ENCODE measurements around the gene RB1. TPM values are rescaled to one million over a fixed set of nuclear protein-coding genes. Genes with fewer than 3 reads are reported as not detected.

The RB1 gene
- total RNA-seq, 1 experiment from 2014 or later: 28.1 TPM

DNA sequence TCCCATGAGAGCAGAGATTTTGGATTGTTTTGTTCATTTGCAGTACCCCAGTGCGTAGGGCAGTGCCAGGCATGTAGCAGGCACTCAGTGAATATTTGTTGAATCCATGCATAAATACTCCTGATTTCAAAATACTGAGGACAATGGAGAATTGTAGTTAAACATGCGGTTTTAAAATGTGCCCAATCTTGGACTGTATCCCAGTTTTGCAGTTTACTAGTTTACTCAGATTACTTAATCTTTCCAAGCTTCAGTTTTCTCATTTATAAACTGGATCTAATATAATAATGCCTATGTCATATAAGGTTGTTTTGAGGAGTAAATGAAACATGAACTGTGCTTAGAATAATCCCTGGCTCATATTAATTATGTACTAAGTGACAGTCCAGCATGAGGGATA lies 190.3 kb downstream of the RB1 start:
- DNase-seq (ENCODE audit: low read depth): no peak

DNA sequence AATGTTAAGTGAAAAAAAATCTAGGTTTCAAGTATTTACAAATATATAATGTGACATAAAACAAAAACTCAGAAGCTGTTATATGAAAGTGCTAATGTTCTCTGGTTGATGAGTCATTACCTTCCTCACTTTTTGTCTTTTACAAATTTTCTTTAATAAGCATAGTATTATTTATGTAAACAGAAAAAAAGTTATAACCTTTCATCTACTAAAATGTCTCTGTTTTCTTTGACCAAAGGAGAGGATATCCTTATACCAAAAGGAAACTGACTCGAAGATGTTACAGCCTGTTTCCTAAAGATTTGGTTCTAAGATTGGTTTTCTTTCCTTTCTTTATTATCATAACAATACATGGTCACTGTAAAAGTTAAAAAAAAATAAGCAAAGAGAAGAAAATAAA lies 191.3 kb downstream of the RB1 start:
- no peak for DNase-seq (ENCODE audit: low read depth)

DNA sequence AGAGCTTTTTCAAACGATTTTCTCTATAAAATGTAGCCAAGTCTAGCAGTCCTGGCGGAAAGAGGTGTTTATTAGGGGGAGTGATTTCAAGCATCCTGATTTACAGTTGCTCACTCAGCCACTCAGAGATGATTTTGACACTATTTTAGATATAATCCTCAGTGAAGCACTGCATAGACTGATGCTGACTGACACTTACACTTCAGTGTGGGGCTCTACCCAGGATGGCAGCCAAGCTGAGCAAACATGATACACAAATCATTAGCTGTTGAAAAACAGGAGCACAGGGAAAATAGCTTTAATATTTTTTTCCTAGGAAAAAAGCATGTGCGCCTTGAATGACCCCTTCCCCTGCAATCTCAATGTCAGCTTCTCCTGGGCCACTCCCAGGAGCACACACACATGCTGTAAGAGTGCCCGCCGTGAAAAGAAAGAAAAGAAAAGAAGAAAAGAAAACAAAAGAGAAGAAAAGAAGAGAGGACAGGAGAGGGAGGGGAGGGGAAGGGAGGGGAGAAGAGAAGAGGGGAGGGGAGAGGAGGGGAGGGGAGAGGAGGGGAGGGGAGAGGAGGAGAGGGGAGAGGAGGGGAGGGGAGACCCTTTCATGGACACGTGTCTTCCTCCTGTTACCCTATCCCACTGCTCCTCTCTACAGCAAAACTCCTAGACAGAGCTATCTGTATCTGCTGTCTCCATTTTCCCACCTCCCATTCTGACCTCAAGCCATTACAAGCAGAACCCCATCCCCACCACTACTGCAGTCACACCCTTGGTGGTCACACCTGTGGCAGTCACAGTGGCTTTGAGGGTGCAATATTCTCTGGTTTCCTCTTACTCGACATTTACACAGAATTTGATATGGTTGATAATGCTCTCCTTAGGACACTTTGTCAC lies 193.0 kb downstream of the RB1 start:
- DNase-seq (ENCODE audit: low read depth): no peak

DNA sequence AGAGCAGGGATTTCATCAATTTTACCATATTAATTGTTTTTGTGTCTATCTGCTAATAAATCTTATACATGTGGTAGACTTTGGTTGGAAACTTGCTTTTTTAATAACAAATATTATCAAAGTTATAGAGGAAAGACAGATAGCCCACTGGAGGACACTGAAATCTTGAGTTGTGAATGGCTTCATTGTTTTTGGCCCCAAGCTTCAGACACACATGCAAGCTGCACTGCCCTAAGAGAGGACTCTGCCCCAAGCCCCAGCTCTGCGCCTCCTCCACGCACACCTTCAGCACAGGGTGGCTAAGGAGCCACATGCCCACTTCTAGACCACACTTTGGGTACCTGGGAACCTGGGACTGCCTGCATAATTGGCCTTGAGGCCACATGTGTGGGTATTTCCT lies 194.1 kb downstream of the RB1 start:
- no peak for DNase-seq (ENCODE audit: low read depth)

DNA sequence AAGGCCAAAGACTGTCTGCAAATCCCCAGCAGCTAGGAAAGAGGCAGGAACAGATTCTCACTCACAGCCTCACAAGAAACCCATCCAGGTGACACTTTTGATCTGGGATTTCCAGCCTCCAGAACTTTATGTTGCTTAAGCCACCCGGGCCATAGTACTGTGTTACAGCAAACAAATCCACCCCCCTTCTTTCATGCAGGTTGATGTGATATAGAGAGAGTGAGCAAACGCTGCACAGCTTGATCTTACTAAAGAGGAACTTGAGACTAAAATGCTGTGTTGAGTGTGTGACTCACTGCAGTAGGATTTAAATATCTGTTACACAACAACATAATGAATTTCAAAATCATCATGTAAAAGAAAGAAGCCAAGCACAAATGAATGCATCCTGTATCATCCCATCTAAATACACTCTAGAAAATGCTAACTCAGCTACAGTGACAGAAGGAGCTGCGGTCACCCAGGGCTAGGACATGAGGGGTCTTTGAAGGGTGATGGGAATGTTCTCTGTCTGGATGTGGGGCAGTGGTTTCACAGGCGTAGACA lies 197.2 kb downstream of the RB1 start:
- DNase-seq (ENCODE audit: low read depth): no peak

DNA sequence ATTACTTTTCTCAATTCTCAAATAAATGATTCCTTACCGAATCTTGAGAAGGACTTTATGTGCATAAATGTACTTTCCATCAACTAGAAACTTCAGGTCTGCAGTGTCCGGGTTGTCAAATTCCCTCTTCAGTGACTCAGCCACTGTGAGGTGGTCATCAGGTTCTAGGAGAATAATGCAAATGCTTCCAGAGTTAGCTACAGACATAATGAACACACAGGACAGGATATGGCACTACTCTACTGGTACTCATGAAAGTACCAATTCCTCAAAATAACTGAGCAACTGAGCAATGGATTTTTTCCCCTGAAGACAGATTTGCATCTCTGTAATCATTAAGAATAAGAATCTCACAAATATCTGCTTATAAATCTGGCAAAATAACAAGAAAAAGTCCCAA lies 198.2 kb downstream of the RB1 start:
- DNase-seq (ENCODE audit: low read depth): no peak

DNA sequence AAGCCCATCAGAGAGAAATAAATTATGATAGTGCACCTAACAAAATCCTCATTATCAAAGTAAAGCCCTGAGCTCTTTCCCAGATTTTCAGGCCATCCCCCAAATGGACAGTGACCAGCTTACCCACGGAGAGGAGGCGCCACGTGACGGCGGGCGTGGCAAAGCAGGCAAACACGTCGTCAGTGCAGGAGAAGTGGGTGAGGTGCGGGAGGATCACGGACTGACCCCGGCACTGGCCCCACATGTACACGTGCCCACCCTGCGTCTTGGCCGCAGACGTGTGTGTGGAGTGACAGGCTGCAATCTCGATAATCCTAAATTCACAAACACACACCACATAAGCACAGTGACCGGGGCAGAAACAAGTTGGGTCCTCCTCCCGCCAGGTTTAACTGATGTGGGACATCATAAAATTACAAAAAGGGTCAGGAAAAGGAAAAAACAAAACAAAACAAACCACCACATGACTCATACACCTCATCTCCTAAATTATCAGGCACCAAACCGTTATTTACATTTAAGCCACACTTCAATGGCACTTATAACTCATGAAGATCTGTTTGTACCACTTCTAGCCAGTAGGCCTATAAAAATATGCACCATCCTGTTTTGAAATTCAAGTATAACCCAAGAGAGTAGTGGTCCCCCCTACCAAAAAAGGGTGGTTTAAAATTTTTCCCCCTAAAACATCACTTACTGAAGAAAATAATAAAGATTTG lies 199.2 kb downstream of the RB1 start:
- DNase-seq (ENCODE audit: low read depth): no peak

DNA sequence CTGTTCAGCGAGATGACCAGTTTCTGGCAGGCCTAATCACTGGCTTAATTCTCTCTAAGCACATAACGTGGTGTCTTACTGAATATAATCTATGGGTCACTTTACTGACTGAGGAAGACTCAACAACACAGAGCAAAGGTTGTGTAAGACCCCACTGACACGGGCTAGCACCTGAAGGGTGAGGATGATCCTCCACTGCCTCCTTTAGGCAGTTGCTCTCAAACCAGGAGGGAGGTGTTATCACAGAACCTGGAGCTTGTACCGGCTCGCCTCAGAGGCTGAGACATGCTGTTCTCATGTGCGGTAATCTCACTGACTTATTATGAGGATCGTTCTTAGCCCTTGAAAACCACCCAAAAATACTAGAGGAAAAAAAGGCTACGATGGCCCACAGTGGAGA lies 201.1 kb downstream of the RB1 start:
- no peak for DNase-seq (ENCODE audit: low read depth)

DNA sequence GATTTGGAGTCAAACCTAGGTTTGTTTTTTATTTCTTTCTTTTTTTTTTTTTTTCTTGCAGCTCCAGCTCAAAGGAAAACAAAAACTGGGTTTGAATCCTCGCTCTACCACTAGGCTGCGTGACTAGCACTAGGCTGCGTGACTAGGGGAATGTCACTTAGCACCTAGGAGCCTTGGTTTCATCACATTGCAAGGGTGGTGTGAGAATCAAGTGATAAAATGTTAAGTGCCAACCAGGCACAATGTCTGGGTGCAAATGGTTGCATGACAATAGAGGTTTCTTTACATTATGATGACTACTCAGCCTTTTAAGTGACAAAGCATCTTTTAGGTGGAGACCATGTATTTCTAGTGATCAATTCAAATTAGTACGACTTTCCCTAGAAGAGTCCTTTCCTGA lies 201.5 kb downstream of the RB1 start:
- DNase-seq (ENCODE audit: low read depth): no peak

DNA sequence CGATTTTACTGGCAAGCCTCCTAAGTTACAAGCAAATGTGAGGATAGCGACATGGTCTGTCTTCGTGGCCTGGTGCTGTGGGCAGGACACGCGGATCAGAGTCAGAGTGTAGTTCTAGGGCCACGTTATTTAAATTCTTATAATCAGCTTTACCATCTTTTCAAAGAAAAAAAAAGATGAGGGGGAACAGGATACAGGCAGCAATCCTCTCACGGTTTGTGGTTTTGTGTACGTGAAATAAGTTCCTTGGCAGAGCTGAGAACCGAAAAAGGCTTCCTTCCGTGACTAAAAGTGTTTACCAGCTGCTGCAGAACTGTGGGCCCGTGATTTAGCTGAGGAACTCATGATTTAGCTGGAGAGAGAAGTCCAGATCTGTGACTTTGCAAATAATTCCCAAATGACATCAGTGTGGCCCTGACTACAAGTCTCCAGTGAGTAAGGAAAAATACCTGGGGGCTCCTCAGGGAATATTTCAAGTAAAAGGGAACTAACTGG lies 202.1 kb downstream of the RB1 start:
- no peak for DNase-seq (ENCODE audit: low read depth)

DNA sequence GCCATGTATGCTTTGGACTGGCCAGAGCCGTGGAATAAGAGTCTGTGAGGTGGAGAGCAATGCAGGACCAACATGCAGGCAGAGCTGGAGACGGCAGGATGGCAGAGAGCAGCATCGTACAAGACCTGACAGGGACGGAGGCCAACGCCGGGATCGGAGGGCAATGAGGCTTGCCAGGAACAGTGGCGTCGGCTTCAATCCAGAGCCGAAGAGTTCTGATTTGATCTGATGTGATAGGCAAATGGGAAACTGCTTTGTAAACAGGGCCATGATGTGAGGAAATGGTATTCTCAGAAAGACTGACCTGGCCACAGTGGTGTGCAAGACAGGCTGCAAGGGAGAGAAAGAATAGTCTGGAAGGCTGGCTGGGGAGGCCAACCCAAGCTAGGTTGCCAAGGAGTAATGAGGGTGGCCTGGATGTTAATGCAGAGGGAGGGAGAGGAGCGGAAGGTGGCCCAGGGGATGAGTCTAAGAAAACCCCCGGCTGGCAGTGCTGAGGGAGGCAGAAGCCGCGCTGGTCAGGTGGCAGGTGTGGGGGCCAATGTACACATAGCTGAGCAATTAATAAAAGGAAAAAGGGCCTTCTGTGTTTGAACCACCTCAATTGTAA lies 202.6 kb downstream of the RB1 start:
- no peak for DNase-seq (ENCODE audit: low read depth)

DNA sequence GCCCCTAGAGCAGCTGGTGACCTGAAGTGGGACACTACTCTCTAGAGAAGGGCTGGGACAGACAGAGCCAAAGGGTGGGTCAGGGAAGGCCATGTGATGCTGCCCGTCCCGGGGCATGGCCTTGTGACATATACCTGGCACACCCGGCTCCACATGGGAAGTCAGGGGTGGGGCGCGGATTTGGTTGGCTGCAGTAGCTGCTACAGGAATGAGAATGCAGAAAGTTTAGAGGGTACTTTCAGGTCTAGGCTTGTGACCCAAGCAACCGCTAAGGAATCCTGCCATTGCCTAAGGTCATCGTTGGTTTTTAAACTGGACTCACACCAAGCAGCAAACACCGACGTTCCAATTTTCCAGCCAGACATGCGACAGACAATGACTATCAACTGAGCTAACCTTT lies 203.5 kb downstream of the RB1 start:
- no peak for DNase-seq (ENCODE audit: low read depth)

DNA sequence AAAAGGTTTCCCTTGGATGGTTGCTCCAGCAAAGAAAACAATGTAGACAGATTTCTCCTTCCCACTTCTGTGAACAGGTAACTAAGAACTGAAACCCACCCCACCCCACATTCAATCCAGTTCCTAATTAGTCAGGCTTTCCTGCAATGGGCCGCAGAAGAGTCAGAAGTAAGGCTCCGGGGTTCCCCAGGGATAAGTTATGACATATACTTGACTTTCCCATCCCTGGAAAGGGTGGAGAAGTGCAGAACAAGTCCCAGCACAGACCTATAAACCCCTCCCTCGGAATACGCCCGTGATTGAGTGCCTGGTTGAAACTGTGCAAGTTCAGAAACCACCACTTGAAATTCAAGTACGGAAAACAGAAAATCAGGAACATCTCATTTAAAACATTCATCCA lies 204.5 kb downstream of the RB1 start:
- no peak for DNase-seq (ENCODE audit: low read depth)

DNA sequence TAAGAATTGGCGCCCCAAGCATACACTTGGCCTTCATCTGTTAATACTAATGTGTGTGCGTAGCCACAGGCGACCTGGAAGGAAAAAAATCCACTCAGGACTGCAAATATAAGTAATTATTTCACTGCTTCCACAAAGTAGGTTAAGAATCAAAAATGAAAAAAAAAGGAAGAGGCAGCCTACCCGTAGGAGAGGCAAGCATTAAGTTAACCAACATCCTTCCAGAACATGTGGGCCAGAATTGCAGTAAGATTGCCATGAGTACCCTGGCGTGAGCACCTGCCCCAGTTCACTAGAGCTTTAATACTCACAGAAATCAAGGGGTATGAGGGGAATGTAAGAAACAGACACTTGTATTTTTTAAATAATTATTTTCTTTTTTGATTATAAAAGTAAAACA lies 207.1 kb downstream of the RB1 start:
- DNase-seq (ENCODE audit: low read depth): no peak

DNA sequence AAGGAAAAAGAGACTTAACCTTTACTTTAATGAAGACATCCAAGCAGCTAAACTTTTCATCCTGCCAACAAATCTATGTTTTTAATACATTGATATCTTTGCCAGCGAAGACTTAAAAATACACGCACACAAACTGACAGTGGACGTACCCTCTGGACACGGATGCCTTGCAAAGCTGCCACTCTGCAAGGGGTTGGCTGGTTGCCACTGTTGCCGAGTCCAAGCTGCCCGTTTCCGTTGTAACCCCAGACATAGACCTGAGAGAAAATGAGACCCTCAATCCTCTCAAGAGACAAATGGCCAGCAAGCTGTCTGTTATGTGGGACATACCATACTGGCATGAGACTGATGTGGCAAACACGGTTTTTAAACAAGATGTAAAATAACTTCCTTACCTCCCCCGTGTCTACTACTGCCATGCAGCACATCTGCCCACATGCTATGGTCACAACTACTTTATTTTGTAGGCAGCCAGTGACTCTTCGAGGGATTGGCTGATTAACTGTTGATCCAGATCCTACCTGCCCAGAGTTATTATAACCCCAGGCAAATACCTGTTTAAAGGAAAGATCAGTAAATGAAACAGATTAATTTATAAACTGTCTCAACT lies 208.2 kb downstream of the RB1 start:
- no peak for DNase-seq (ENCODE audit: low read depth)

DNA sequence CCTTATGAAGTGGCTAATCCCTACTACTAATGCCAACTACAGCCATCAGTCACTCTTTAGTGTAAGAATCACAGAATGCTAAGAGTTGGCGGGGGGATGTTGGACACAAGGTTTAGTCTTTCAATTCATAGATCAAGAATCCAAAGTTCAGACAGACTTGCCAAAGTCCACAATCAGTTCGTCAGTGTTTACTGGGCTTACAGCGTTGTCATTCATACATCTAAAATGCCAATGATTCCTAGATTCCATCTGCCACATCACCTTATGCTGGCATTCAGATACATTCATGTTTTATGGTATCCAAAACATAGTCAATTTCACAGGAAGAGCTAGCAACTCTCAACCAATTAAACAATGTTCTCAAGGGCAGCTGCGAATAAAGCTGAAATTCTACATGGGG lies 211.2 kb downstream of the RB1 start:
- DNase-seq (ENCODE audit: low read depth): no peak

DNA sequence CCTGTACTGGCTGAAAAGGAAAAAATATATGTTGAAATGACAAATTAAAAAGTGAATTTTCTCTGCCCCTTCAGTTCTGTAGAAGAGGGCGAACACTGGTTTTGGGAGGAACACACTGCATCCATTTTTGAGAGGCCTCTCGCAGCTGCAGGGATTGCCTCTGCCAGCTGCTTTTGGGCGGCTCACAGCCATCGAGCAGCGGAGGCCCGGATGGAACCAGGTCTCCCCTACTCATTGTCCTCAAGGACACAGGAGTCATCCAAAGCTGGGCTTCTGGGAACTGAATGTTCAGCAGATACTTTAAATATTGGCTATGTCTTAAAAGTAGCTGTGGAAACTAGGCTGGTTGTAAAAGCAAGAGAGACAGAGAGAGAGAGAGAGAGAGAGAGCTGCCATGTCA lies 212.2 kb downstream of the RB1 start:
- DNase-seq (ENCODE audit: low read depth): no peak

DNA sequence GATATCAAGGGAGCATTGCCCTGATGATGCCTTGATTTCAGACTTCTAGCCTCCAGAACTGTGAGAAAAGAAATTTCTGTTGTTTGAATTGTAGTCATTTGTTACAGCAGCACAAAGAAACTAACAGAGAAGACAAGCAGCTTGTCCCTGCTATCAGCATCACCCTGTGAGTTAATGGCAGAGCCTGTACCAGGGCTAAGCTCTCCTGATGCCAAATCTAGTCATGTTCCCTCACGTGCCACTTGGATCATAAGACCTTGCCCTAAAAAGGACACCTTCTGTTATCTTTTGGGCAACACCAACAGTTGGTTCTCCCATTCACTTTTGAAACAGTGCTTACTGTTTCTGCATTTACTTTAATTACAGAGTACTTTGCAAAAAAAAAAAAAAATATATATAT lies 214.5 kb downstream of the RB1 start:
- DNase-seq (ENCODE audit: low read depth): no peak

DNA sequence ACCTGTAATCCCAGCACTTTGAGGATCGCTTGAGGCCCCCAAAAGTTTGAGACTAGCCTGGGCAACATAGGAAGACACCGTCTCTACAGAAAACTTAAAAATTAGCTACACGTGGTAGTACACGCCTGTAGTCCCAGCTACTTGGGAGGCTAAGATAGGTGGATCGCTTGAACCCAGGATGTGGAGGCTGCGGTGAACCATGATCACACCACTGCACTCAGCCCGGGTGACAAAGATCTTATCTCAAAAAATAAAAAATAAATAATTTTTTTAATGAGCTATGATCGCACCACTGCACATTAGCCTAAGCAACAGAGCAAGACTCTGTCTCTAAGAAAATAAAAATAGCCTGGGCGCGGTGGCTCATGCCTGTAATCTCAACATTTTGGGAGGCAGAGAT lies 222.7 kb downstream of the RB1 start:
- DNase-seq (ENCODE audit: low read depth): no peak

DNA sequence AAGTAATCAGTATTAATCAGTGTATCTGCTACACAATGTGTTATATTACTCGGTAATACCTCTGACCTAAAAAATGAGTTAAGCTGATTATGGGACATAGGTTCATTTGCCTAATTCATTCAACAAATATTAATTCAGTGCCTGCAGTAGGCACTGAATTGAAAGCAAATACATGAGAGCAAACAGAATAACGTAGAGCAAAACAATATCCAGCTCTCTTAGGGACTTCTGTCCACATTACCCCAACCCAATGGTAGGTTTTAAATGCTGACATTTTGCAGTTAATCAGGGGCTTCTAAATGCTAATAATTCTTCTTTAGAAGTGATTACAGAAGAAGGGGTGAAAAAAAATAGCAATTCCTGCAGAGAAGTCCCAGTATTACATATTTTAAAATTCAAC lies 224.4 kb downstream of the RB1 start:
- DNase-seq (ENCODE audit: low read depth): no peak

DNA sequence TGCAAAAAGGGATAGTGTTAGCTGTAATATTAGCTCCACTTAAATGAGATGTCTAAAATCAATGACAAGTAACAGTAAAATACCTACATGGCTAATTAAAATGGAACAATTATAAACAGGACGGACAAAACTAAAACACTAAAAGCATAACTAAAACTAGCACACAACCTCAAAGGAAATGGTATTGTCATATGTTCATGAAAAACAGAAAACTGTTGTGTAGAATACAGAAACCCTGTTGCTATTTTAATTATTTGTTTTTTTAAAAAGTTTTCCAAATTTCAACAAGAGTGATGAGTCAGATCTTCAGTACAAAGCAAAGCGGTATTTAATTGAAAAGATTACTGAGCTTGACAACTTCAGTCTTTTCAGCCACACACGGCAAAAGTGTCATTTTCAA lies 225.2 kb downstream of the RB1 start:
- no peak for DNase-seq (ENCODE audit: low read depth)

DNA sequence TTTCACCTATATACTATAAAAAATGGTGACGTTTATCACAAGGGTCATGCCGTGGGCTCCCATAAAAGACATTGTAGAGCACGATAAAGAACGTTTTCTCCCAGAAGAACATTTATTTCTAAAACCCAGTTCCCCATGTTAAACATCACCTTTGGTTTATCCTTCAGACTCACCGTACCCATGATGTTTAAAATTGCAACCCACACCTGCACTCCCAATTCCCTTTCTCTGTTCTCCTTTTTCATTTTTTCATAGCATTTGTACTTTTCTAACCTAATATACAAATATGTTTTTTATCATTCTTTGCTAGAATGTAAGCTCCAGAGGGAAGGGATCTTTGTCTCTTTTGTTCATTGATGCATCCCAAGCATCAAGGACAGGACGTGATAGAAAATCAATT lies 227.3 kb downstream of the RB1 start:
- DNase-seq (ENCODE audit: low read depth): no peak

Measured in Daoy (cell line).